Activated T-cell treated with anti-CD3 and anti-CD28 coated beads, Interleukin-2, amount 50 U/mL, for 48 hours (primary cell): Measurements from ENCODE around the gene NAGK.
"Not testable (repeated sequence)": the region's sequence is repeated elsewhere in the genome, so short reads cannot be mapped to it uniquely, and the experiment has no call there.

ENCODE experiments used
- DNase-seq, 2 experiments: peaks; one replicate each; pipeline ENCODE4 v3.0.0-alpha.2; 2020

Gene NAGK

DNA sequence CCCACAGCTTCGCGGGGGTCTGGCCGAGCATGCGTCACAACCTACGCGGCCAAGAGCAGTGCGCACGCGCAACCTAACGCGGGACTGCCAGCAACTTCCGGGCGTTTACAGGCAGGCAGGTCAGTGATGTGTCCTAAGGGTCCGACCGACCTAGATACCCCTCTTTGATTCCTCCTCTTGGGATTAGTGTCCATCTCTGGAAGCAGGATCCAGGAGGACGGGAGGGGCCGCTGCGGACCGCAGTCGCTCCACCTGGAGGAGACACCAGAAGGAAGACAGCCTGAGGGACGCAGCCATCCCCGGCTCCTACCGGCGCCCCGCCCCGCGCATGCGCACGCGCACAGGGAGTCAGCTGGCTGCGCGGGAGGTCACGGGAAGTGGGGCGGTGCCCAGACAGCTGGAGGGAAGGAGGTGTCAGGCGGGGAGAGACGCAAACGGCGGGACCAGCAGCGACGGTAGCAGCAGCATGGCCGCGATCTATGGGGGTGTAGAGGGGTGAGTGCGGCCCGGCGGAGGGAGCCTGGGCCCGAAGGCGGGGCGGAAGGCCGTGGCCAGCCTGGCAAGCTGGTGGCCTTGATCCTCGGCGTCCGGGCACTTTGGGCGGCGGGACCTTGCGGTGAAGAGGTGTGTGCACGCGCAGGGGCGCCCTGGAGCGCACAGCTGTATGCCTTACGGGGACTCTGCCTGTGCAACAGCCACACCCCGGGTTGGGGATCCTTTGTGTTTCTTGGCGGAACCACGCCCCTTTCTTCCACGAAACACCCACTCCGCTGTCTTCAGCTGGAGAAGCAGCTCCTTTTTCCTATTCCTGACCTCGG, at the start of gene NAGK:
Gene NAGK (plus strand): TSS at position 431 of the 818 bp plus-strand sequence. CDS start 36 bp downstream, at position 467.
- DNase-seq, result peak; percentile 97 to 98

GRCh38 chr2:71019989-71020388, 48.5 kb upstream of the NAGK start:
- not testable (repeated sequence) for DNase-seq

DNA sequence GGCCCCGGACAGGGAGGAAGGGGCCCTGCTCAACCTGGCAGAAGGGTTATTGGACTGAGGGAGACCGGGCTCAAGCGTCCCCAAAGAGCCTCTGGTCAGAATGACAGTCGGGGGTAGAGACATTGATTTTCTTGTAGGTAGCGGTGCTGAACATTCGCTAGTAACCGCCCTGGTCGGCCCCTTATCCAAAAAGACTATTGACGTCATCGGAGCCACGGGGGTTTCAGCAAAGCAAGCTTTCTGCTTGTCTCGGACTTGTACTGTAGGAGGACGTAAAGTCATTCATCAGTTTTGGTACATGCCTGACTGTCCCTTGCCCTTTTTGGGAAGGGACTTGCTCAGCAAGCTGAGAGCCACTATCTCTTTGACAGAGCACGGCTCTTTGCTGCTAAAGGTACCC, 47.1 kb upstream of the NAGK start:
- not testable (repeated sequence) for DNase-seq

GRCh38 chr2:71023553-71024243, 44.8 kb upstream of the NAGK start:
- DNase-seq, result peak; percentile 73 to 81

DNA sequence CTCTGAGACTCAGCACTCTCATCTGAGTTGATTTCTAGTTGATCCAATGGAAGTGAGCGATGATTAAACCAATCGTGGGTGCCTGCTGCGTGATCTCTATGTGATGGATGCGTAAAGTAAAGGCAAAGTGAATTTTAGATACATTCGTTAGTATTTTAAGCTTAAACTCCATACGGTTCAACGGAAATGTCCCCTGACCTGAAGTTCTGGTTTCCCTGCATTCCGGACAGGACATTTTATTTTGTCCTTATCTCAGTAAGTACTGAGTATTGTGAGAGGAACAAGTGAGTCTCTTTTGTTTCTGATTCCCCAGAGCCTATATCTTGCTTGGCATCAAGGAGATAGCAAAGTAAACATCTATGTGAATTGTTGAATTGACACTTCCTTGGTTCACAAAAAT, 32.2 kb upstream of the NAGK start:
- DNase-seq, result not testable (repeated sequence)

DNA sequence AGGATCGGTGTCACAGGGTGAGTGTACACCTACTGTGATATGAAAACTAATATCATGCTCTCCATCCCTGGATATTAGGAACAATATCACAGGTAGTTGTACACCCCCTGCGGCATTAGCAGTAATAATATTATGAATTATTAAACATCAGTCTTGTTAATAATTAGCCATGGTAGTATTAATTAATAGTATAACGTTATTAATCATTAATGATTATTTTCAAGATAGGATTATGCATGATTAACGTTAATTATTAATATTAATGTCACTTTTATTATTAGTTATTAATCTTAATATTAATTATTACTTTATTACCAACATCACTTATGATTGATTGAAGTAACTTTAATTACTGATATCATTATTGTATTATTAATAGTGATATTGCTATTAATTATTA, 26.2 kb upstream of the NAGK start:
- DNase-seq, result no peak

GRCh38 chr2:71043531-71044407, 24.7 kb upstream of the NAGK start:
- no peak for DNase-seq

DNA sequence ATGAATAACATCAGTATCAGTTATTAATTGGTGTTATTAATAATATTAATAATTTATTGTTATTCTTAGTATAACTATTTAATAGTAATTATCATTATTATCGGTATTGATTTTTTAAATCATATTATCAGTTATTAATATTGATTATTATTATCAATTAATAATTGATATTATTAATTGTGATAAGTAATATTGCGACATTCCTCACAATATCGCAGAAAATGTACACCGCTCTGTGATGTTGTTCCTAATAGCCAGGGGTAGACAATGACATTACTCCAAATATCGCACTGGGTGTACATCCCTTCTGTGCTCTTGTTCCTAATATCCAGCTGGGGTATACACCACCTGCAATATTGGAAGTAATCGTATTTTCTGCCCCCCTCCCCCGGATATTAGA, 23.3 kb upstream of the NAGK start:
- DNase-seq, result no peak

DNA sequence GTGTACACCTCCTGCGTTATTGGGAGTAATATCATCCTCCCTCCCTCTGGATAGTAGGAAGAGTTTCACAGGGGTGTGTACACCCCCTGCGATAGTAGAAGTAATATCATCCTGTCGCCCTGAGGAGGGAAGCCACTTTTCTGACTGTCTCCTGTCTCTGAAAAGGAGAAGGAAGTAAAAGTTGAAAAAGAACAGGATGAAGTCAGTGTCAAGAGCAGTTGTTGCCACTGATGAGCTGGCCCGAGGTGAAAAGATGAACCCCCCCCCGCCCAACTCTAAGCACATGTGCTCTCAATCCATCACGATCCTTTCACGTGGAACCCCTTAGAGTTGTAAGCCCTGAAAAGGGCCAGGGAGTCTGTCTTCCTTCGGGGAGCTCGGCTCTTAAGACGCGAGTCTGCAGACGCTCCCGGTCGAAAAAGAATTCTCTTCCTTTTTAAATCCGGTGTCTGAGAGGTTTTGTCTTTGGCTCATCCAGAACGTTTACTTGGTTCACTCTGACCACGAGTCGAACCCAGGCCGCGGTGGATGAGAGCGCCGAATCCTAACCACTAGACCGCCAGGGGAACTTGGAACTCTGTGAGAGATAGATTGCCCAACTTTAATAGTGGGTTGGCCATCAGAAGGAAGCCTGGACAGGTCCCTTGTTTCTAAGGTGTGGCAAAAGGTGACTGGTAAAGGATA, 22.4 kb upstream of the NAGK start:
- no peak for DNase-seq

- no peak for DNase-seq
These were observed 20.4 kb upstream of the NAGK start for GRCh38 chr2:71048096-71048495.

- DNase-seq, result peak; percentile 63 to 69
These were observed 18.6 kb upstream of the NAGK start for GRCh38 chr2:71049704-71050360.

GRCh38 chr2:71055206-71055740, 13.2 kb upstream of the NAGK start:
- DNase-seq, result not testable (repeated sequence)

GRCh38 chr2:71060211-71060610, 8.2 kb upstream of the NAGK start:
- DNase-seq, result no peak

GRCh38 chr2:71060871-71061270, 7.6 kb upstream of the NAGK start:
- DNase-seq, result no peak

DNA sequence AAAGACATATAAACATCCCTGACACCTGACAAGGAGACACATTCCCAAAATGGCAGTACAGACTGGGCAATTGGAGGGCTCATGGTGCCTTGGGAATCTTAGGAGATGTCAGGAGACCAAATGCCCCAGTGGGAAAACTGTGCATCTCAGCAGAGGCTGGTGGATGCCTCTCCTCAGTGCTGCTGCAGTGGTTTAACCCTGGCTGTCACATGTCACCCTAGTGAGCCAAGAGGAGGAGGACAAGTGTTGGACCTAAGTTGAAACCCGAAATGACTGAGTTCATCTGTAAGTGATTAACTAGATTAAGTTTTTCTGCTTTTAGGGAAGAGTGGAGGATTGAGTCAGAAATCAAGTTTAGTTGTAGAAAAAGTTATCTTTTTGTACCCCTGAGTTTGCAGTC, 5.2 kb upstream of the NAGK start:
- DNase-seq, result no peak

- DNase-seq, result no peak
These were observed 4.3 kb upstream of the NAGK start for GRCh38 chr2:71064110-71064611.

GRCh38 chr2:71064754-71065621, 3.5 kb upstream of the NAGK start:
- no peak for DNase-seq

DNA sequence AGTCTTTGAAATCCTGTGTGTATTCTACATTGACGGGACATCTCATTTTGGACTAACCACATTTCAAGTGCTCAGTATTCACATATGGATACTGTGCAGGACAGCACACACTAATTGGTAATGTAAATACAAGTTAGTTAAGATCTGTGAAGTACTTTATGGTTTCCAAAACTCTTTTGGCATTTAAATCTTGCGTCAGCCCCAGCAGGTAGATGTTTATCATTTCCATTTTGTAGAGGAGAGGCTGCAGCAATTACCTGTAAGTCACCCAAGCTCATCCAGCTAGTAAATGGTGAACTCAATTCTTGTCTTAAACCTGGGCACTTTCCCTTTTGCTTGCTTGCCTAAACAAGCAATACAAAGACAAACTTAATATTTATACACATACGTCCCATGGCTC, 1.6 kb upstream of the NAGK start:
- no peak for DNase-seq

GRCh38 chr2:71067567-71068217, 756 bp upstream of the NAGK start:
- DNase-seq, result no peak

DNA sequence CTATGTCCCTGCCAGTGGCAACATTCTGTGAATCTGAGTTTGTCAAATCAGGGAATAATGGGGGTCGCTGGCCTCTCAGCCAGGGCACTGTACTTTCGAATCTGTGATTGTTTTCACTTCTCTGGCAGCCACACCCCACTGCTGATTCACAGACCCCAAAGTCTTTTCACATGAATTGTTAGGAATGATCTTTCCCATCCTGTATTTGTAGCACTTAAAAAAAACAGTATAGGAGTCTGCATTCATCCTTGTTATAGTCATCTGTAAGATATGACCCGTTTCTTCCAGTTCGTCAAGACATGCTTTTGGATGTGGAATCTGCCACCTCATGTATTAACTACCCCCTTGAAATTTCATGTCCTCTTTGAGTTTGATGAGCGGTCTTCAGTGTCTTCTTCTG, 928 bp downstream of the NAGK start:
- no peak for DNase-seq
